Liver (tissue), 3 donors: ENCODE measurements around the gene CEP162.

Experiments used
- EGR1 ChIP-seq, 2 donors: IDR thresholded peaks; 2 replicates each; pipeline ENCODE4 v1.6.1; 2016 to 2018; ENCODE audit warnings: antibody characterized with exemption in 2 of 2, low read depth in 2 of 2
- GABPA ChIP-seq, 2 donors: IDR thresholded peaks in 1 of 2; conservative IDR thresholded peaks in 1 of 2; 2 replicates each; pipeline ENCODE4 v1.6.1; 2016; ENCODE audit warnings: antibody characterized with exemption in 2 of 2, mild to moderate bottlenecking in 1 of 2, moderate library complexity in 1 of 2
- HNF4A ChIP-seq, 2 donors: conservative IDR thresholded peaks; 2 replicates each; pipeline ENCODE4 v1.6.1; 2016; ENCODE audit warnings: antibody characterized with exemption in 2 of 2, mild to moderate bottlenecking in 2 of 2
- HNF4G ChIP-seq: IDR thresholded peaks from 2 replicates; pipeline ENCODE4 v1.6.1; 2016; ENCODE audit warnings: antibody characterized with exemption
- JUND ChIP-seq, 2 donors: IDR thresholded peaks; 2 replicates each; pipeline ENCODE4 v1.6.1; 2016; ENCODE audit warnings: antibody characterized with exemption in 2 of 2
- RAD21 ChIP-seq, 2 donors: IDR thresholded peaks; 2 replicates each; pipeline ENCODE4 v1.6.1; 2016; ENCODE audit warnings: antibody characterized with exemption in 2 of 2, mild to moderate bottlenecking in 2 of 2
- RXRA ChIP-seq, 2 donors: IDR thresholded peaks; 2 replicates each; pipeline ENCODE4 v1.6.1; 2017 to 2018; ENCODE audit warnings: antibody characterized with exemption in 2 of 2, mild to moderate bottlenecking in 1 of 2
- TF ChIP-seq, protein P1 (sequence below): fragments of 150-350 bp; IDR thresholded peaks from 2 replicates; pipeline ENCODE4 v1.5.1; 2017; ENCODE audit warnings: improper control_type of control experiment, low read depth, low read length; ENCODE audit not compliant: missing input control
- TF ChIP-seq, protein P2 (sequence below): IDR thresholded peaks from 2 replicates; pipeline ENCODE4 v1.6.1; 2016; ENCODE audit warnings: antibody characterized with exemption
- TF ChIP-seq, protein P3 (sequence below): IDR thresholded peaks from 2 replicates; pipeline ENCODE4 v1.6.1; 2016; ENCODE audit warnings: antibody characterized with exemption, mild to moderate bottlenecking
- TF ChIP-seq, protein P4 (sequence below): IDR thresholded peaks from 2 replicates; pipeline ENCODE4 v1.6.1; 2016; ENCODE audit warnings: antibody characterized with exemption
- TF ChIP-seq, protein P5 (sequence below): IDR thresholded peaks from 2 replicates; pipeline ENCODE4 v1.6.1; 2016; ENCODE audit warnings: antibody characterized with exemption
- donor health status: healthy.
- donor health status: healthy.

- TF ChIP-seq, protein P1, sequence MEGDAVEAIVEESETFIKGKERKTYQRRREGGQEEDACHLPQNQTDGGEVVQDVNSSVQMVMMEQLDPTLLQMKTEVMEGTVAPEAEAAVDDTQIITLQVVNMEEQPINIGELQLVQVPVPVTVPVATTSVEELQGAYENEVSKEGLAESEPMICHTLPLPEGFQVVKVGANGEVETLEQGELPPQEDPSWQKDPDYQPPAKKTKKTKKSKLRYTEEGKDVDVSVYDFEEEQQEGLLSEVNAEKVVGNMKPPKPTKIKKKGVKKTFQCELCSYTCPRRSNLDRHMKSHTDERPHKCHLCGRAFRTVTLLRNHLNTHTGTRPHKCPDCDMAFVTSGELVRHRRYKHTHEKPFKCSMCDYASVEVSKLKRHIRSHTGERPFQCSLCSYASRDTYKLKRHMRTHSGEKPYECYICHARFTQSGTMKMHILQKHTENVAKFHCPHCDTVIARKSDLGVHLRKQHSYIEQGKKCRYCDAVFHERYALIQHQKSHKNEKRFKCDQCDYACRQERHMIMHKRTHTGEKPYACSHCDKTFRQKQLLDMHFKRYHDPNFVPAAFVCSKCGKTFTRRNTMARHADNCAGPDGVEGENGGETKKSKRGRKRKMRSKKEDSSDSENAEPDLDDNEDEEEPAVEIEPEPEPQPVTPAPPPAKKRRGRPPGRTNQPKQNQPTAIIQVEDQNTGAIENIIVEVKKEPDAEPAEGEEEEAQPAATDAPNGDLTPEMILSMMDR, result no peak
- TF ChIP-seq, protein P2, sequence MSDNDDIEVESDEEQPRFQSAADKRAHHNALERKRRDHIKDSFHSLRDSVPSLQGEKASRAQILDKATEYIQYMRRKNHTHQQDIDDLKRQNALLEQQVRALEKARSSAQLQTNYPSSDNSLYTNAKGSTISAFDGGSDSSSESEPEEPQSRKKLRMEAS, result no peak
- TF ChIP-seq, protein P3, sequence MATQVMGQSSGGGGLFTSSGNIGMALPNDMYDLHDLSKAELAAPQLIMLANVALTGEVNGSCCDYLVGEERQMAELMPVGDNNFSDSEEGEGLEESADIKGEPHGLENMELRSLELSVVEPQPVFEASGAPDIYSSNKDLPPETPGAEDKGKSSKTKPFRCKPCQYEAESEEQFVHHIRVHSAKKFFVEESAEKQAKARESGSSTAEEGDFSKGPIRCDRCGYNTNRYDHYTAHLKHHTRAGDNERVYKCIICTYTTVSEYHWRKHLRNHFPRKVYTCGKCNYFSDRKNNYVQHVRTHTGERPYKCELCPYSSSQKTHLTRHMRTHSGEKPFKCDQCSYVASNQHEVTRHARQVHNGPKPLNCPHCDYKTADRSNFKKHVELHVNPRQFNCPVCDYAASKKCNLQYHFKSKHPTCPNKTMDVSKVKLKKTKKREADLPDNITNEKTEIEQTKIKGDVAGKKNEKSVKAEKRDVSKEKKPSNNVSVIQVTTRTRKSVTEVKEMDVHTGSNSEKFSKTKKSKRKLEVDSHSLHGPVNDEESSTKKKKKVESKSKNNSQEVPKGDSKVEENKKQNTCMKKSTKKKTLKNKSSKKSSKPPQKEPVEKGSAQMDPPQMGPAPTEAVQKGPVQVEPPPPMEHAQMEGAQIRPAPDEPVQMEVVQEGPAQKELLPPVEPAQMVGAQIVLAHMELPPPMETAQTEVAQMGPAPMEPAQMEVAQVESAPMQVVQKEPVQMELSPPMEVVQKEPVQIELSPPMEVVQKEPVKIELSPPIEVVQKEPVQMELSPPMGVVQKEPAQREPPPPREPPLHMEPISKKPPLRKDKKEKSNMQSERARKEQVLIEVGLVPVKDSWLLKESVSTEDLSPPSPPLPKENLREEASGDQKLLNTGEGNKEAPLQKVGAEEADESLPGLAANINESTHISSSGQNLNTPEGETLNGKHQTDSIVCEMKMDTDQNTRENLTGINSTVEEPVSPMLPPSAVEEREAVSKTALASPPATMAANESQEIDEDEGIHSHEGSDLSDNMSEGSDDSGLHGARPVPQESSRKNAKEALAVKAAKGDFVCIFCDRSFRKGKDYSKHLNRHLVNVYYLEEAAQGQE, result no peak
- TF ChIP-seq GABPA (IDR thresholded peaks at IDR 0.05 in 1 of 2, conservative IDR thresholded peaks at IDR 0.05 in 1 of 2) (no peak), JUND (IDR thresholded peaks at IDR 0.05) (no peak), HNF4A (conservative IDR thresholded peaks at IDR 0.05) (no peak), RAD21 (IDR thresholded peaks at IDR 0.05) (no peak), RXRA (IDR thresholded peaks at IDR 0.05) (no peak), EGR1 (IDR thresholded peaks at IDR 0.05; ENCODE audit: low read depth in 2 of 2) (no peak), HNF4G (no peak)
- TF ChIP-seq, protein P4, sequence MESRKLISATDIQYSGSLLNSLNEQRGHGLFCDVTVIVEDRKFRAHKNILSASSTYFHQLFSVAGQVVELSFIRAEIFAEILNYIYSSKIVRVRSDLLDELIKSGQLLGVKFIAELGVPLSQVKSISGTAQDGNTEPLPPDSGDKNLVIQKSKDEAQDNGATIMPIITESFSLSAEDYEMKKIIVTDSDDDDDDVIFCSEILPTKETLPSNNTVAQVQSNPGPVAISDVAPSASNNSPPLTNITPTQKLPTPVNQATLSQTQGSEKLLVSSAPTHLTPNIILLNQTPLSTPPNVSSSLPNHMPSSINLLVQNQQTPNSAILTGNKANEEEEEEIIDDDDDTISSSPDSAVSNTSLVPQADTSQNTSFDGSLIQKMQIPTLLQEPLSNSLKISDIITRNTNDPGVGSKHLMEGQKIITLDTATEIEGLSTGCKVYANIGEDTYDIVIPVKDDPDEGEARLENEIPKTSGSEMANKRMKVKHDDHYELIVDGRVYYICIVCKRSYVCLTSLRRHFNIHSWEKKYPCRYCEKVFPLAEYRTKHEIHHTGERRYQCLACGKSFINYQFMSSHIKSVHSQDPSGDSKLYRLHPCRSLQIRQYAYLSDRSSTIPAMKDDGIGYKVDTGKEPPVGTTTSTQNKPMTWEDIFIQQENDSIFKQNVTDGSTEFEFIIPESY, result no peak
- TF ChIP-seq, protein P5, sequence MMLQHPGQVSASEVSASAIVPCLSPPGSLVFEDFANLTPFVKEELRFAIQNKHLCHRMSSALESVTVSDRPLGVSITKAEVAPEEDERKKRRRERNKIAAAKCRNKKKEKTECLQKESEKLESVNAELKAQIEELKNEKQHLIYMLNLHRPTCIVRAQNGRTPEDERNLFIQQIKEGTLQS, result no peak
Measured at GRCh38 chr6:84078335-84078734, 149.1 kb downstream of the CEP162 start.
